NAMALWA (cell line): ENCODE data around the gene RAI1.

Experiments used
- DNase-seq: peaks from one replicate; pipeline ENCODE4 v3.0.0-alpha.2; 2015; ENCODE audit warnings: low spot score

Gene RAI1

GRCh38 chr17:17815436-17816200 lies 134.4 kb downstream of the RAI1 start:
- DNase-seq: no peak

GRCh38 chr17:17816240-17816814 lies 135.1 kb downstream of the RAI1 start:
- DNase-seq: no peak

- DNase-seq: no peak
Measured at GRCh38 chr17:17816831-17817551, 135.7 kb downstream of the RAI1 start.

- DNase-seq: no peak
Measured at GRCh38 chr17:17817552-17817947, 136.3 kb downstream of the RAI1 start.

- no peak for DNase-seq
Measured at GRCh38 chr17:17818088-17818526, 136.8 kb downstream of the RAI1 start.

- no peak for DNase-seq
Measured at GRCh38 chr17:17819111-17819510, 137.9 kb downstream of the RAI1 start.

GRCh38 chr17:17819561-17819995 lies 138.3 kb downstream of the RAI1 start:
- DNase-seq: no peak

- DNase-seq: no peak
Measured at GRCh38 chr17:17820046-17820445, 138.8 kb downstream of the RAI1 start.

GRCh38 chr17:17820463-17821158 lies 139.4 kb downstream of the RAI1 start:
- no peak for DNase-seq

GRCh38 chr17:17822189-17822588 lies 140.9 kb downstream of the RAI1 start:
- no peak for DNase-seq

GRCh38 chr17:17822616-17823015 lies 141.4 kb downstream of the RAI1 start:
- no peak for DNase-seq

GRCh38 chr17:17823433-17824118 lies 142.3 kb downstream of the RAI1 start:
- DNase-seq: peak; percentile 80

GRCh38 chr17:17824119-17824782 lies 143.0 kb downstream of the RAI1 start:
- no peak for DNase-seq

GRCh38 chr17:17824783-17825614 lies 143.7 kb downstream of the RAI1 start:
- peak; percentile 20 for DNase-seq

GRCh38 chr17:17826342-17826713 lies 145.1 kb downstream of the RAI1 start:
- DNase-seq: no peak

- DNase-seq: no peak
Measured at GRCh38 chr17:17826942-17827785, 145.9 kb downstream of the RAI1 start.

GRCh38 chr17:17827826-17828621 lies 146.8 kb downstream of the RAI1 start:
- DNase-seq: no peak

- DNase-seq: no peak
Measured at GRCh38 chr17:17830269-17830567, 149.0 kb downstream of the RAI1 start.

- no peak for DNase-seq
Measured at GRCh38 chr17:17830740-17831207, 149.5 kb downstream of the RAI1 start.
